ENCODE measurements around the gene PRSS38. TPM values are rescaled to one million over a fixed set of nuclear protein-coding genes. Genes with fewer than 3 reads are reported as not detected.

Gene PRSS38
- total RNA-seq, 1 experiment from 2014 or later: not detected

GRCh38 chr1:227805606-227806197, 9.8 kb upstream of the PRSS38 start:
- H3K4me1 ChIP-seq (ENCODE audit: control insufficient read depth in 1 of 2, insufficient read depth in 2 of 2, low read length in 2 of 2): peaks cover 9 to 24% of the 10 kb centered on the region in 2 experiments
- peak; percentile 97 for ATAC-seq
- H3K9me3 ChIP-seq (ENCODE audit: control insufficient read depth in 1 of 2, insufficient read depth in 1 of 2, low read depth in 1 of 2, low read length in 2 of 2): no peaks in the 10 kb centered on the region
- H3K36me3 ChIP-seq (ENCODE audit: control insufficient read depth in 1 of 2, insufficient read depth in 2 of 2, low read length in 2 of 2): no peaks in the 10 kb centered on the region
- no peaks in the 10 kb centered on the region for H4K20me1 ChIP-seq (ENCODE audit: insufficient read depth)
- no peaks in the 10 kb centered on the region for H3K27me3 ChIP-seq (ENCODE audit: insufficient read depth, low read length)
- peak overlapping the region; percentile 18; the same call in 1 of the 2 replicates for H3K27ac ChIP-seq (ENCODE audit: low read depth, low read length)
- BruUV-seq (replicated peaks): no TSS peak
- no peaks in the 10 kb centered on the region for H3K9me2 ChIP-seq (ENCODE audit: insufficient read depth)
- no peaks in the 10 kb centered on the region for H3K79me2 ChIP-seq (ENCODE audit: insufficient read depth, low read length)
- intact Hi-C loops (cut with micrococcal nuclease): no loop called here
- ChIA-PET POLR2A (no interaction called here), RAD21 (ENCODE audit: low non-redundant PET in 1 of 2, low total read pairs in 2 of 2, uncharacterized antibody in 2 of 2, unreplicated experiment in 2 of 2) (interaction anchor here in 1 of 2 experiments (1.1 kb wide), 1 partner anchor 140 kb away, joined by 3 read pairs; no protein-coding TSS in a partner anchor), CTCF (interaction anchor here (0.6 to 1.1 kb wide), 3 partner anchors 11 to 143 kb away, joined by 3 to 7 read pairs (median 5); partner anchors contain the start of gene WNT9A)
- peak overlapping the region; percentile 24 for H3K9ac ChIP-seq (ENCODE audit: low read length)
- no peak overlapping the region for H3K4me3 ChIP-seq (replicated peaks in 1 of 2; ENCODE audit: low read depth in 1 of 2, low read length in 2 of 2)
- H2AFZ ChIP-seq (ENCODE audit: low read depth, low read length, poor library complexity, severe bottlenecking): peak overlapping the region; percentile 62
- H3K4me2 ChIP-seq (ENCODE audit: low read length): peak overlapping the region; percentile 61
- DNase-seq (ENCODE audit: low read depth, low spot score): peak; percentile 96
- TF ChIP-seq EZH2phosphoT487 (IDR thresholded peaks at IDR 0.05; ENCODE audit: borderline replicate concordance) (no peak), ZFX (IDR thresholded peaks at IDR 0.05) (no peak), EGR1 (IDR thresholded peaks at IDR 0.05; ENCODE audit: low read depth) (no peak), ZNF274 (IDR thresholded peaks at IDR 0.05; ENCODE audit: low read depth, low read length) (no peak), SP1 (IDR thresholded peaks at IDR 0.05; ENCODE audit: low read depth) (peak; percentile 87), SIN3A (IDR thresholded peaks at IDR 0.05; ENCODE audit: low read depth) (peak; percentile 85), CEBPB (IDR thresholded peaks at IDR 0.05; ENCODE audit: low read depth) (peak; percentile 59), MAX (IDR thresholded peaks at IDR 0.05) (peak; percentile 87), SRF (IDR thresholded peaks at IDR 0.05; ENCODE audit: low read depth) (peak; percentile 76), POLR2AphosphoS5 (IDR thresholded peaks at IDR 0.05; ENCODE audit: low read depth, low read length) (peak; percentile 32; the same call in 1 of the 2 replicates), POLR2A (IDR thresholded peaks at IDR 0.05; ENCODE audit: borderline replicate concordance, extremely low read depth, insufficient read depth, insufficient read length) (no peak), ELF1 (IDR thresholded peaks at IDR 0.05; ENCODE audit: borderline replicate concordance, low read depth) (no peak), REST (IDR thresholded peaks at IDR 0.05; ENCODE audit: low read depth) (no peak), RAD21 (IDR thresholded peaks at IDR 0.05; ENCODE audit: low read depth) (peak; percentile 85), ZBTB33 (IDR thresholded peaks at IDR 0.05; ENCODE audit: extremely low read depth, insufficient replicate concordance, low read length) (no peak), JUND (IDR thresholded peaks at IDR 0.05) (peak; percentile 89), TCF7L2 (IDR thresholded peaks at IDR 0.05; ENCODE audit: borderline replicate concordance, extremely low read depth, insufficient read depth, insufficient read length) (no peak), YY1 (IDR thresholded peaks at IDR 0.05; ENCODE audit: extremely low read depth, insufficient replicate concordance, low read depth, low read length) (peak; percentile 52), EZH2 (IDR thresholded peaks at IDR 0.05) (no peak), CTCF (IDR thresholded peaks at IDR 0.05 in 2 of 3, conservative IDR thresholded peaks at IDR 0.05 in 1 of 3; ENCODE audit: borderline replicate concordance in 1 of 3, insufficient read depth in 1 of 3, low read depth in 2 of 3, low read length in 2 of 3) (peak in 1 of 3 experiments; percentile 78; a peak in 1 of 6 replicates)
